OCI-LY3 (cell line): ENCODE measurements around the gene MAPT.

Experiments
- CTCF ChIP-seq: fragments of 200-600, 300-600 bp; sonication (generic); IDR thresholded peaks from 2 replicates; pipeline ENCODE4 v1.5.1; 2014; ENCODE audit warnings: antibody characterized with exemption, low read length, low read depth
- EZH2phosphoT487 ChIP-seq: fragments of 200-600 bp; shearing (Covaris generic); IDR thresholded peaks from 2 replicates; pipeline ENCODE4 v1.6.1; 2018; ENCODE audit warnings: antibody characterized with exemption, mixed run types, low read depth

DNA sequence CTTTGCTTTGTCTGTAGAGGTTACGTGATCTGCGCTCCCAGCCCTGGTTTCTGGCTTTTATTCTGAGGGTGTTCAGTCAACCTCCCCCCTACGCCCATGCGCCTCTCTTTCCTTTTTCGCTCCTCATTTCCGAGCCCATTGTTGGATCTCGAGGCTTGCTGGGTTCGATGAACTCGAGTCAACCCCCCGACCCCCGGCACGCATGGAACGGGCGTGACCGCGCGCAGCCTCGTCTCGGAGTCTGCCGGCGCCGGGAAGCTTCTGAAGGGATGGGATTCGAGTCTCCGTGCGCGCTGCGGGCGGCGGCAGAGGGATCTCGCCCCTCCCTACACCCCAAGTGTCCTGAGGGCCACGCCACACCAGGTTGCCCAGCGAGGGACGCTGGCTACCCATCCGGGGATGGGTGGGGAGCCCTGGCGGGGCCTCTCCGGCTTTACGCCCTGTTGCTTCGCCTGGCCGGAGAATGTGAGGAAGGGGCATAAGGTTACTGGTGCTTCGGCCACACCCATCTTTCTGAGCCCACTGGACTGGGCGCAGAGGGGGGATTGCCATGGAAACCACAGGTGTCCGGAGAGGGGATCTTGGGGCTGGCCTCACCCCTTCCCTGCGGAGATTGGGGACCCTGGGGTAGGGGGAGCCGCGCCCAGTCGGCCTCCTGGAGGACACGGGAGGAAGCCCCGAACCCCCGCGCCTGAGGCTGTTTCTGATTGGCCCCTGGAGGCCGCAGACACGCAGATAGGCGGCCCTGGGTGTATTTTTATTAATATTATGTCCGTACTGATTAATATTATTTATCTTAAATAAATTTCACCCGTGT, 1.8 kb downstream of the MAPT start:
- TF ChIP-seq CTCF = no peak
- no peak for TF ChIP-seq EZH2phosphoT487
